Endothelial cell of umbilical vein (primary cell): ENCODE results near the gene KIAA0825. TPM values are rescaled to one million over a fixed set of nuclear protein-coding genes. Genes with fewer than 3 reads are reported as not detected.

Experiments used
- BruUV-seq: library from RNA; stranded (reverse); fragments of 400-500 nt; replicated peaks from 2 replicates; lab custom pipeline; 2021; lab: Mats Ljungman, UMichigan
- CTCF ChIA-PET: fragments of 300-600, 350-600 bp; sonication (Branson Sonifier 250); formaldehyde crosslinking; loops from one replicate; lab custom pipeline; 2021; ENCODE audit warnings: antibody characterized with exemption, inconsistent platforms; lab: Charles Lee
- POLR2A ChIA-PET: fragments of 300-600, 350-600 bp; sonication (Branson Sonifier 250); formaldehyde crosslinking; loops from one replicate; lab custom pipeline; 2021; ENCODE audit warnings: antibody characterized with exemption, inconsistent platforms; lab: Charles Lee
- DNase-seq: peaks from one replicate; pipeline ENCODE4 v3.0.0-alpha.2; 2011; ENCODE audit warnings: low read depth, low spot score
- FAIRE-seq: peaks from 2 replicates; lab custom pipeline; 2011; peaks lifted over from hg19 to GRCh38; lab: Jason Lieb, UNC
- H2AFZ ChIP-seq: 2 replicates; pipeline ENCODE4 v1.6.0; 2012; ENCODE audit warnings: low read depth, low read length, control low read depth, inconsistent platforms
- H3K27ac ChIP-seq: 2 replicates; pipeline ENCODE4 v1.5.1; 2011; ENCODE audit warnings: low read depth, mild to moderate bottlenecking, control low read depth, low read length, moderate library complexity; ENCODE audit not compliant: insufficient read depth
- H3K27me3 ChIP-seq, 2 experiments: 2 replicates each; pipeline versions ENCODE4 v1.6.0 to v1.6.1; 2011; ENCODE audit warnings: low read length in 2 of 2, mixed read lengths in 1 of 2; ENCODE audit not compliant: control insufficient read depth in 2 of 2, insufficient read depth in 2 of 2
- H3K36me3 ChIP-seq, 2 experiments: 2 replicates in 1 of 2; 3 replicates in 1 of 2; pipeline ENCODE4 v1.5.1; 2011; ENCODE audit warnings: low read length in 2 of 2, mild to moderate bottlenecking in 1 of 2, moderate library complexity in 1 of 2; ENCODE audit not compliant: control insufficient read depth in 2 of 2, insufficient read depth in 2 of 2; ENCODE audit errors: extremely low read depth in 1 of 2
- H3K4me1 ChIP-seq: 3 replicates; pipeline ENCODE4 v1.5.1; 2011; ENCODE audit warnings: mild to moderate bottlenecking, low read length; ENCODE audit not compliant: control insufficient read depth, insufficient read depth; ENCODE audit errors: extremely low read depth
- H3K4me2 ChIP-seq: 2 replicates; pipeline ENCODE4 v1.6.1; 2011; ENCODE audit warnings: low read length, control low read depth, mixed read lengths; ENCODE audit not compliant: insufficient read depth
- H3K4me3 ChIP-seq, 3 experiments: fragments of 200-600 bp in 1 of 3; sonication (generic), shearing (Covaris generic) in 1 of 3; replicated peaks in 1 of 3; 2 replicates each; pipeline ENCODE4 v1.5.1; 2011 to 2016; ENCODE audit warnings: control low read depth in 3 of 3, low read length in 3 of 3, mild to moderate bottlenecking in 2 of 3, inconsistent platforms in 1 of 3, low read depth in 1 of 3, moderate library complexity in 1 of 3; ENCODE audit not compliant: insufficient read depth in 1 of 3
- H3K79me2 ChIP-seq: 2 replicates; pipeline ENCODE4 v1.6.0; 2012; ENCODE audit warnings: low read length, inconsistent platforms; ENCODE audit not compliant: control insufficient read depth, insufficient read depth
- H3K9ac ChIP-seq: replicated peaks from 2 replicates; pipeline ENCODE3; 2011; ENCODE audit warnings: low read length, control low read depth; ENCODE audit not compliant: insufficient read depth; ENCODE audit errors: extremely low read depth
- H3K9me1 ChIP-seq: replicated peaks from 3 replicates; pipeline ENCODE4 v1.6.0; 2011; ENCODE audit warnings: mild to moderate bottlenecking, low read length; ENCODE audit not compliant: control insufficient read depth, insufficient read depth; ENCODE audit errors: extremely low read depth
- H3K9me3 ChIP-seq: replicated peaks from 2 replicates; pipeline ENCODE4 v1.5.1; 2012; ENCODE audit warnings: low read length, inconsistent platforms; ENCODE audit not compliant: control insufficient read depth, insufficient read depth
- H4K20me1 ChIP-seq: replicated peaks from 2 replicates; pipeline ENCODE3; 2011; ENCODE audit warnings: mild to moderate bottlenecking, low read length; ENCODE audit not compliant: control insufficient read depth, insufficient read depth; ENCODE audit errors: extremely low read depth
- EZH2 ChIP-seq: IDR thresholded peaks from 2 replicates; pipeline ENCODE4 v1.6.1; 2012; ENCODE audit warnings: borderline replicate concordance, low read depth, mild to moderate bottlenecking, moderate library complexity, low read length, inconsistent platforms; ENCODE audit not compliant: severe bottlenecking
- FOS ChIP-seq: IDR thresholded peaks from 2 replicates; pipeline ENCODE4 v1.6.1; 2011; ENCODE audit warnings: mild to moderate bottlenecking, low read length, moderate library complexity, borderline replicate concordance; ENCODE audit not compliant: insufficient read depth
- GATA2 ChIP-seq: IDR thresholded peaks from 2 replicates; pipeline ENCODE4 v1.7.0; 2011; ENCODE audit warnings: low read depth, mild to moderate bottlenecking, moderate library complexity, mixed read lengths, low read length; ENCODE audit not compliant: insufficient read length, insufficient read depth
- JUN ChIP-seq: IDR thresholded peaks from 2 replicates; pipeline ENCODE4 v1.6.1; 2011; ENCODE audit warnings: borderline replicate concordance, low read depth; ENCODE audit not compliant: insufficient read length, insufficient read depth
- MYC ChIP-seq: IDR thresholded peaks from one replicate; pipeline ENCODE4 v1.6.1; 2011; ENCODE audit warnings: mild to moderate bottlenecking, low read depth, low read length
- POLR2A ChIP-seq: IDR thresholded peaks from 2 replicates; pipeline ENCODE4 v1.6.1; 2012; ENCODE audit warnings: low read depth, mild to moderate bottlenecking, control low read depth, low read length
- POLR2AphosphoS5 ChIP-seq: IDR thresholded peaks from 2 replicates; pipeline ENCODE4 v1.6.1; 2012; ENCODE audit warnings: low read depth, mild to moderate bottlenecking, control low read depth, low read length, moderate library complexity; ENCODE audit not compliant: insufficient read depth
- dilution Hi-C: fragments of 300-500 bp; cut with MboI; formaldehyde crosslinking; loops from one replicate; pipeline ENCODE4 v1.15.0; 2019; ENCODE audit warnings: low sequenced_read_pairs; ENCODE audit not compliant: extremely low pct_ligation_motif_present
- intact Hi-C: fragments of 100-400 bp; cut with micrococcal nuclease; formaldehyde crosslinking; loops from one replicate; pipeline ENCODE4 v1.10.0; 2022
- polyA plus RNA-seq, 4 experiments: library from polyadenylated mRNA; depleted of rRNA in 3 of 4; stranded (reverse) in 3 of 4; unstranded in 1 of 4; fragments of >200 nt; gene quantifications; 2 replicates each; pipeline versions ENCODE4 v1.2.1 to v1.2.3, GENCODE V29; 2011 to 2012; ENCODE audit warnings: missing spikeins in 1 of 4
- total RNA-seq: library from RNA; stranded (reverse); gene quantifications from 2 replicates; pipeline ENCODE4 v1.2.3, GENCODE V29; 2021
- TF ChIP-seq, protein P1 (sequence below): IDR thresholded peaks from 2 replicates; pipeline ENCODE4 v1.6.1; 2011; ENCODE audit not compliant: insufficient read depth, insufficient read length
- TF ChIP-seq, protein P2 (sequence below), 2 donors: IDR thresholded peaks; 1 replicate in 1 of 2; 2 replicates in 1 of 2; pipeline ENCODE4 v1.5.1; 2011; ENCODE audit warnings: low read length in 2 of 2, mild to moderate bottlenecking in 2 of 2, moderate library complexity in 2 of 2, control low read depth in 1 of 2, inconsistent platforms in 1 of 2, low read depth in 1 of 2; ENCODE audit not compliant: insufficient read depth in 1 of 2; ENCODE audit errors: extremely low read depth in 1 of 2

KIAA0825 gene
- total and polyA plus RNA-seq, 2 donors (not counting 3 experiments of a cell fraction or from before 2014, with no cell fraction given) = 0.15 to 1.1 TPM

DNA sequence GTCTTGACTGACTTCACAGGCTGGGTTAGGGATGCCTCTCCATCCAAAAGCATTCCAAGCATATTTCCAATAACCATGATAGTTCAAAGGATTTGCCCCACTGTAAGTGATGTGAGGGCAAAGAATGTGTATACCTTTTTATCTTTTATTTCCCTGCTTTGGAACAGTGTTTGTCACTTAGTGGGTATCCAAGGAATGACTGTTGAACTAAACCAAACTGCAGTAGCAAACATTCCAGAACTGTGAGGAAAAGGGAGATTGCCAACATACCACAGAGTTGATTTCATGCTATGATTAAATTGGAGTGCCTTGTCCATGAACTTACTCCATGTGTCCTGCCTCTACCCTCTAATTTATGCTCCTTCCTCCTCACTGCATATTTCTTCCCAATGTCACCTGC lies 400.0 kb downstream of the KIAA0825 start:
- H3K4me2 ChIP-seq = no peak overlapping the region
- intact Hi-C loops (no loop called here), dilution Hi-C loops (no loop called here)
- no TSS peak for BruUV-seq
- no peak for DNase-seq
- CTCF ChIA-PET = no interaction called here
- no peak overlapping the region for H2AFZ ChIP-seq
- no peak for TF ChIP-seq POLR2A
- no peak overlapping the region for H3K4me3 ChIP-seq
- H3K27ac ChIP-seq = no peak overlapping the region
- H3K9me1 ChIP-seq = no peaks in the 10 kb centered on the region
- peaks cover 0 to 2% of the 10 kb centered on the region in 2 experiments for H3K27me3 ChIP-seq
- no peaks in the 10 kb centered on the region for H3K36me3 ChIP-seq
- no peaks in the 10 kb centered on the region for H3K79me2 ChIP-seq
- H4K20me1 ChIP-seq = no peaks in the 10 kb centered on the region
- H3K9ac ChIP-seq = no peak overlapping the region
- no peak for FAIRE-seq
- no peaks in the 10 kb centered on the region for H3K4me1 ChIP-seq
- no peaks in the 10 kb centered on the region for H3K9me3 ChIP-seq
- POLR2A ChIA-PET = no interaction called here

DNA sequence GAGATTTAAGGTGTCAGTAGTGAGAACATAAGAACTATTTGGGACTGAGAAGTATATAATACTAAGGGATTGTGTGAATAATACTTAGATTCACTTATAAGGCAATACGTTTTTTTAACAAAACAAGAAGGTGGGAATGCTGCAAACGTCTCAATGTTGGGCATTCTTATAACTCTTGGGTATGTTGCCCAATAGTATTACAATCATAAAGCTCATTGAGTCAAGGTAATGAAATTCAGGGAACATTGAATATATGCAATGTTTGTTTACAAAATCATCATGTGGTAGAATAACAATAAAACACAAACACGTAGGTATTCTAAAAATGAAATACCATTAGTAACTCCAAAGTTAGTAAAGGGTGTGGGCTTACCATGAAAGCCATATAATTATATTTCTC lies 400.7 kb downstream of the KIAA0825 start:
- Histone ChIP-seq H3K27me3 (peaks cover 0 to 2% of the 10 kb centered on the region in 2 experiments), H3K79me2 (no peaks in the 10 kb centered on the region), H3K9me3 (no peaks in the 10 kb centered on the region), H3K27ac (no peak overlapping the region), H3K4me3 (no peak overlapping the region), H2AFZ (no peak overlapping the region), H4K20me1 (no peaks in the 10 kb centered on the region), H3K9ac (no peak overlapping the region), H3K36me3 (no peaks in the 10 kb centered on the region), H3K9me1 (no peaks in the 10 kb centered on the region), H3K4me2 (no peak overlapping the region), H3K4me1 (no peaks in the 10 kb centered on the region)
- intact Hi-C loops (no loop called here), dilution Hi-C loops (no loop called here)
- DNase-seq = no peak
- no peak for FAIRE-seq
- BruUV-seq = no TSS peak
- ChIA-PET POLR2A (no interaction called here), CTCF (no interaction called here)
- TF ChIP-seq, protein P1, sequence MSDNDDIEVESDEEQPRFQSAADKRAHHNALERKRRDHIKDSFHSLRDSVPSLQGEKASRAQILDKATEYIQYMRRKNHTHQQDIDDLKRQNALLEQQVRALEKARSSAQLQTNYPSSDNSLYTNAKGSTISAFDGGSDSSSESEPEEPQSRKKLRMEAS = no peak
- no peak for TF ChIP-seq GATA2
- TF ChIP-seq EZH2 = no peak
- TF ChIP-seq, protein P2, sequence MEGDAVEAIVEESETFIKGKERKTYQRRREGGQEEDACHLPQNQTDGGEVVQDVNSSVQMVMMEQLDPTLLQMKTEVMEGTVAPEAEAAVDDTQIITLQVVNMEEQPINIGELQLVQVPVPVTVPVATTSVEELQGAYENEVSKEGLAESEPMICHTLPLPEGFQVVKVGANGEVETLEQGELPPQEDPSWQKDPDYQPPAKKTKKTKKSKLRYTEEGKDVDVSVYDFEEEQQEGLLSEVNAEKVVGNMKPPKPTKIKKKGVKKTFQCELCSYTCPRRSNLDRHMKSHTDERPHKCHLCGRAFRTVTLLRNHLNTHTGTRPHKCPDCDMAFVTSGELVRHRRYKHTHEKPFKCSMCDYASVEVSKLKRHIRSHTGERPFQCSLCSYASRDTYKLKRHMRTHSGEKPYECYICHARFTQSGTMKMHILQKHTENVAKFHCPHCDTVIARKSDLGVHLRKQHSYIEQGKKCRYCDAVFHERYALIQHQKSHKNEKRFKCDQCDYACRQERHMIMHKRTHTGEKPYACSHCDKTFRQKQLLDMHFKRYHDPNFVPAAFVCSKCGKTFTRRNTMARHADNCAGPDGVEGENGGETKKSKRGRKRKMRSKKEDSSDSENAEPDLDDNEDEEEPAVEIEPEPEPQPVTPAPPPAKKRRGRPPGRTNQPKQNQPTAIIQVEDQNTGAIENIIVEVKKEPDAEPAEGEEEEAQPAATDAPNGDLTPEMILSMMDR (IDR thresholded peaks at IDR 0.05; ENCODE audit: extremely low read depth in 1 of 2, insufficient read depth in 1 of 2, low read depth in 1 of 2, low read length in 2 of 2) = no peak
- TF ChIP-seq JUN = no peak
- TF ChIP-seq POLR2AphosphoS5 = no peak
- no peak for TF ChIP-seq FOS
- no peak for TF ChIP-seq MYC
- no peak for TF ChIP-seq POLR2A
